Neuronal stem cell (in vitro differentiated cells): ENCODE data around the gene RNLS.
A peak's percentile ranks its signal among the peaks of the same experiment; 100 is the strongest.

ENCODE experiments used
- DNase-seq: peaks from one replicate; pipeline ENCODE4 v3.0.0-alpha.2; 2013; ENCODE audit warnings: low spot score
- H2AFZ ChIP-seq: one replicate; pipeline ENCODE4 v1.6.1; 2013; ENCODE audit warnings: mild to moderate bottlenecking, low read length, inconsistent platforms
- H2AK5ac ChIP-seq: 2 replicates; pipeline ENCODE4 v1.6.1; 2013; ENCODE audit warnings: low read depth, mild to moderate bottlenecking, inconsistent platforms, low read length, moderate library complexity, mixed read lengths
- H2BK120ac ChIP-seq: 2 replicates; pipeline ENCODE4 v1.6.1; 2013; ENCODE audit warnings: low read depth, mild to moderate bottlenecking, inconsistent platforms, low read length, moderate library complexity, mixed read lengths
- H2BK12ac ChIP-seq: one replicate; pipeline ENCODE4 v1.6.1; 2013; ENCODE audit warnings: low read length, inconsistent platforms
- H2BK15ac ChIP-seq: 2 replicates; pipeline ENCODE4 v1.6.1; 2013; ENCODE audit warnings: mild to moderate bottlenecking, low read length, inconsistent platforms, mixed read lengths
- H2BK5ac ChIP-seq: one replicate; pipeline ENCODE4 v1.6.1; 2013; ENCODE audit warnings: inconsistent platforms, mild to moderate bottlenecking, low read length, moderate library complexity
- H3K14ac ChIP-seq: one replicate; pipeline ENCODE4 v1.6.1; 2013; ENCODE audit warnings: low read length, inconsistent platforms
- H3K18ac ChIP-seq: 2 replicates; pipeline ENCODE4 v1.6.1; 2013; ENCODE audit warnings: low read length, inconsistent platforms
- H3K23ac ChIP-seq: 2 replicates; pipeline ENCODE4 v1.6.1; 2013; ENCODE audit warnings: low read depth, mild to moderate bottlenecking, mixed read lengths, low read length, inconsistent platforms; ENCODE audit not compliant: poor library complexity
- H3K27ac ChIP-seq: replicated peaks from 3 replicates; pipeline ENCODE4 v1.5.1; 2013; ENCODE audit warnings: low read length, inconsistent platforms
- H3K27me3 ChIP-seq, 3 experiments: 2 replicates each; pipeline ENCODE4 v1.6.1; 2013; ENCODE audit warnings: low read length in 3 of 3, mild to moderate bottlenecking in 2 of 3, inconsistent platforms in 1 of 3, low read depth in 1 of 3, mixed read lengths in 1 of 3, moderate library complexity in 1 of 3; ENCODE audit not compliant: control insufficient read depth in 3 of 3, insufficient read depth in 3 of 3
- H3K36me3 ChIP-seq, 2 donors: replicated peaks in 1 of 2; 2 replicates each; pipeline ENCODE4 v1.6.1; 2013; ENCODE audit warnings: low read length in 2 of 2; ENCODE audit not compliant: control insufficient read depth in 2 of 2, insufficient read depth in 2 of 2
- H3K4ac ChIP-seq: 2 replicates; pipeline ENCODE4 v1.6.1; 2013; ENCODE audit warnings: inconsistent platforms, mild to moderate bottlenecking, low read length, moderate library complexity
- H3K4me1 ChIP-seq, 2 donors: 1 replicate in 1 of 2; 2 replicates in 1 of 2; pipeline ENCODE4 v1.6.1; 2013; ENCODE audit warnings: low read length in 2 of 2, low read depth in 1 of 2; ENCODE audit not compliant: control insufficient read depth in 2 of 2, insufficient read depth in 1 of 2
- H3K4me2 ChIP-seq: one replicate; pipeline ENCODE4 v1.6.1; 2013; ENCODE audit warnings: mild to moderate bottlenecking, low read length, inconsistent platforms; ENCODE audit not compliant: insufficient read depth, poor library complexity, severe bottlenecking
- H3K4me3 ChIP-seq, 2 donors: 2 replicates each; pipeline ENCODE4 v1.5.1; 2013; ENCODE audit warnings: low read length in 2 of 2, mild to moderate bottlenecking in 2 of 2, inconsistent platforms in 1 of 2, moderate library complexity in 1 of 2
- H3K79me1 ChIP-seq: one replicate; pipeline ENCODE4 v1.6.1; 2013; ENCODE audit warnings: low read depth, mild to moderate bottlenecking, inconsistent platforms, low read length, moderate library complexity
- H3K9ac ChIP-seq: one replicate; pipeline ENCODE4 v1.6.1; 2013; ENCODE audit warnings: mild to moderate bottlenecking, low read depth, low read length, inconsistent platforms; ENCODE audit not compliant: poor library complexity
- H3K9me3 ChIP-seq, 2 donors: replicated peaks in 1 of 2; 2 replicates each; pipeline versions ENCODE3 to v1.6.1; 2013; ENCODE audit warnings: low read length in 2 of 2, mild to moderate bottlenecking in 2 of 2, inconsistent platforms in 1 of 2, low read depth in 1 of 2, mixed read lengths in 1 of 2, moderate library complexity in 1 of 2; ENCODE audit not compliant: control insufficient read depth in 2 of 2, insufficient read depth in 1 of 2
- H4K8ac ChIP-seq: one replicate; pipeline ENCODE4 v1.6.1; 2013; ENCODE audit warnings: low read depth, mild to moderate bottlenecking, inconsistent platforms, low read length, moderate library complexity
- H4K91ac ChIP-seq: one replicate; pipeline ENCODE4 v1.6.1; 2013; ENCODE audit warnings: low read length, low read depth, mild to moderate bottlenecking, inconsistent platforms; ENCODE audit not compliant: poor library complexity
- WGBS, 2 donors: extraction: QIAGEN DNeasy Blood & Tissue Kit; methylation state at CpG; one replicate each; pipeline ENCODE4 v1.1.7; 2013; ENCODE audit warnings: missing lambda C conversion rate in 2 of 2, mixed read lengths in 1 of 2; ENCODE audit not compliant: insufficient read length in 2 of 2, insufficient replicate concordance in 1 of 2; ENCODE audit errors: extremely low coverage in 2 of 2; 5-methylcytosine and 5-hydroxymethylcytosine counted together

RNLS gene

GRCh38 chr10:88423732-88424131 is 159.4 kb downstream of the RNLS start:
- no peak overlapping the region for H3K4ac ChIP-seq
- H3K18ac ChIP-seq, result no peak overlapping the region
- H3K27ac ChIP-seq, result no peak overlapping the region
- no peak overlapping the region for H2AFZ ChIP-seq
- DNase-seq, result no peak
- H3K4me1 ChIP-seq, result no peaks in the 10 kb centered on the region
- no peak overlapping the region for H2AK5ac ChIP-seq
- no peak overlapping the region for H2BK12ac ChIP-seq
- H3K36me3 ChIP-seq, result no peaks in the 10 kb centered on the region
- H3K4me3 ChIP-seq, result no peak overlapping the region
- H4K91ac ChIP-seq, result no peak overlapping the region
- no peak overlapping the region for H3K14ac ChIP-seq
- H3K9ac ChIP-seq, result no peak overlapping the region
- no peak overlapping the region for H4K8ac ChIP-seq
- no peak overlapping the region for H3K23ac ChIP-seq
- no peaks in the 10 kb centered on the region for H3K27me3 ChIP-seq
- H2BK120ac ChIP-seq, result no peak overlapping the region
- no peaks in the 10 kb centered on the region for H3K9me3 ChIP-seq
- H2BK5ac ChIP-seq, result no peak overlapping the region
- H2BK15ac ChIP-seq, result no peak overlapping the region
- no peaks in the 10 kb centered on the region for H3K79me1 ChIP-seq
- no peak overlapping the region for H3K4me2 ChIP-seq

- H3K18ac ChIP-seq, result no peak overlapping the region
- no peak overlapping the region for H3K9ac ChIP-seq
- no peak overlapping the region for H3K4ac ChIP-seq
- no peak overlapping the region for H3K27ac ChIP-seq
- H3K79me1 ChIP-seq, result no peaks in the 10 kb centered on the region
- H4K8ac ChIP-seq, result no peak overlapping the region
- no peak overlapping the region for H2BK5ac ChIP-seq
- WGBS, 2 donors, result no CpG with 5 or more reads among the region's 4 CpGs
- no peak overlapping the region for H2BK12ac ChIP-seq
- no peak overlapping the region for H3K14ac ChIP-seq
- no peak overlapping the region for H2AK5ac ChIP-seq
- no peak overlapping the region for H2BK120ac ChIP-seq
- H3K27me3 ChIP-seq, result no peaks in the 10 kb centered on the region
- no peaks in the 10 kb centered on the region for H3K9me3 ChIP-seq
- H2AFZ ChIP-seq, result no peak overlapping the region
- H3K4me2 ChIP-seq, result no peak overlapping the region
- no peak for DNase-seq
- H2BK15ac ChIP-seq, result no peak overlapping the region
- H3K36me3 ChIP-seq, result no peaks in the 10 kb centered on the region
- peaks cover 0 to 5% of the 10 kb centered on the region in 2 donors for H3K4me1 ChIP-seq
- no peak overlapping the region for H3K23ac ChIP-seq
- no peak overlapping the region for H3K4me3 ChIP-seq
- H4K91ac ChIP-seq, result no peak overlapping the region
These were observed 161.5 kb downstream of the RNLS start for GRCh38 chr10:88421590-88421989.

GRCh38 chr10:88418871-88419270 is 164.2 kb downstream of the RNLS start:
- no peak overlapping the region for H3K27ac ChIP-seq
- H3K4ac ChIP-seq, result no peak overlapping the region
- no peaks in the 10 kb centered on the region for H3K9me3 ChIP-seq
- no peak overlapping the region for H3K9ac ChIP-seq
- H3K36me3 ChIP-seq, result no peaks in the 10 kb centered on the region
- H2BK12ac ChIP-seq, result no peak overlapping the region
- H3K18ac ChIP-seq, result no peak overlapping the region
- H3K14ac ChIP-seq, result no peak overlapping the region
- no CpG with 5 or more reads among the region's 1 CpG for WGBS, 2 donors
- H3K4me3 ChIP-seq, result no peak overlapping the region
- H2BK15ac ChIP-seq, result no peak overlapping the region
- H4K91ac ChIP-seq, result no peak overlapping the region
- H3K23ac ChIP-seq, result no peak overlapping the region
- no peak overlapping the region for H2BK5ac ChIP-seq
- no peak for DNase-seq
- no peaks in the 10 kb centered on the region for H3K27me3 ChIP-seq
- H2AK5ac ChIP-seq, result no peak overlapping the region
- no peak overlapping the region for H4K8ac ChIP-seq
- no peak overlapping the region for H3K4me2 ChIP-seq
- no peak overlapping the region for H2BK120ac ChIP-seq
- no peak overlapping the region for H2AFZ ChIP-seq
- peaks cover 4 to 10% of the 10 kb centered on the region in 2 donors for H3K4me1 ChIP-seq
- H3K79me1 ChIP-seq, result no peaks in the 10 kb centered on the region

GRCh38 chr10:88417387-88418030 is 165.6 kb downstream of the RNLS start:
- Histone ChIP-seq H2AFZ (peak overlapping the region; percentile 24), H3K4ac (no peak overlapping the region), H3K4me1 (peaks cover 4 to 10% of the 10 kb centered on the region in 2 donors), H4K8ac (no peak overlapping the region), H4K91ac (no peak overlapping the region), H3K9ac (no peak overlapping the region), H2BK15ac (no peak overlapping the region), H3K4me2 (no peak overlapping the region), H3K14ac (no peak overlapping the region), H2BK5ac (no peak overlapping the region), H3K23ac (no peak overlapping the region), H3K79me1 (no peaks in the 10 kb centered on the region), H3K27me3 (no peaks in the 10 kb centered on the region), H3K27ac (no peak overlapping the region), H3K18ac (no peak overlapping the region), H2AK5ac (no peak overlapping the region), H3K36me3 (no peaks in the 10 kb centered on the region), H2BK120ac (no peak overlapping the region), H3K9me3 (no peaks in the 10 kb centered on the region), H2BK12ac (no peak overlapping the region), H3K4me3 (no peak overlapping the region)
- DNase-seq, result no peak
- WGBS, 2 donors, result no CpG with 5 or more reads among the region's 3 CpGs
